ENCODE results near the gene GPR89A. TPM values are rescaled to one million over a fixed set of nuclear protein-coding genes. Genes with fewer than 3 reads are reported as not detected.
"Not testable (repeated sequence)": the region's sequence is repeated elsewhere in the genome, so short reads cannot be mapped to it uniquely, and the experiment has no call there.

GPR89A gene
- total RNA-seq, 1 experiment from 2014 or later, result 44.9 TPM

DNA sequence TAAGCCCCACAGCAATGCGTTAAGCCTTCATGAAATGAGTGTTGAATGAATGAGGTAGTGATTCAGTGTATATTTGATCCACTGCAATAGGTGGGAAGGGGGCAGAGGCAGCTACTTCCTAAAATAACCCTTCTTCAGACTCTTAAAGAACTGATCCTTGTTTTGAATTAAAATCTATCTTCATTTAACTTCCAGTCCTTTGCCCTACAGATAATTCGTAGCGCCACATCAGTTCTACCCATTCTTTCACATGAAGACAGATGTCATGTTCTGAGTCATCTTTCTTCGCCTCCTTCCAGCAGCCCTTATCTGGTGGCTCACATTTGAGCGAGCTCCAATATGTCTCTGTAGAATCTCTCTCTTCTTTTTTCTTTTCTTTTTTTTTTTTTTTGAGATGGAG, 948 bp upstream of the GPR89A start:
- not testable (repeated sequence) for H3K4me3 ChIP-seq (ENCODE audit: low read length); DNase-seq; H3K27ac ChIP-seq (ENCODE audit: low read length); H3K27me3 ChIP-seq (ENCODE audit: low read length); H3K4me2 ChIP-seq (ENCODE audit: low read depth, low read length, poor library complexity, severe bottlenecking); H3K36me3 ChIP-seq (ENCODE audit: insufficient read depth, low read length); H3K9me3 ChIP-seq (ENCODE audit: low read length); H2AFZ ChIP-seq (ENCODE audit: low read length); H4K20me1 ChIP-seq (ENCODE audit: insufficient read depth, low read depth, low read length); H3K9ac ChIP-seq (ENCODE audit: low read length); H3K9me2 ChIP-seq (replicated peaks; ENCODE audit: insufficient read depth, low read length)
- Histone ChIP-seq H3K4me1 (ENCODE audit: low read length) (peaks cover 14% of the 10 kb centered on the region), H3K79me2 (ENCODE audit: low read length) (peaks cover 35% of the 10 kb centered on the region)

DNA sequence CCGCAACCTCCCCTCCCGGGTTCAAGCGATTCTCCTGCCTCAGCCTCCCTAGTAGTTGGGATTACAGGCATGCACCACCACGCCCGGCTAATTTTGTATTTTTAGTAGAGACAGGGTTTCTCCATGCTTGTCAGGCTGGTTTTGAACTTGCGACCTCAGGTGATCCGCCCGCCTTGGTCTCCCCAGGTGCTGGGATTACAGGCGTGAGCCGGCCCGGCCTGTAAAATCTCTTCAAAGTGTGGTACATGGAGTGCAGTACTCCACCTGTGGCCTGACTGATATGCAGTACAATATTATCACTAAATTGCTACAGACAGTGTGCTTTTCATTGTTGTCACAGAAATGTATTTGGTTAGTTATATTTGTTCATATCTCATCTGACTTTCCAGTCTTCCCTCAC, 499 bp upstream of the GPR89A start:
- H3K27ac ChIP-seq (ENCODE audit: low read length); DNase-seq; H2AFZ ChIP-seq (ENCODE audit: low read length); H3K27me3 ChIP-seq (ENCODE audit: low read length); H3K4me3 ChIP-seq (ENCODE audit: low read length); H3K4me2 ChIP-seq (ENCODE audit: low read depth, low read length, poor library complexity, severe bottlenecking); H3K9me2 ChIP-seq (replicated peaks; ENCODE audit: insufficient read depth, low read length); H3K9ac ChIP-seq (ENCODE audit: low read length); H4K20me1 ChIP-seq (ENCODE audit: insufficient read depth, low read depth, low read length); H3K9me3 ChIP-seq (ENCODE audit: low read length); H3K36me3 ChIP-seq (ENCODE audit: insufficient read depth, low read length): not testable (repeated sequence)
- peaks cover 39% of the 10 kb centered on the region for H3K79me2 ChIP-seq (ENCODE audit: low read length)
- H3K4me1 ChIP-seq (ENCODE audit: low read length), result peaks cover 14% of the 10 kb centered on the region

DNA sequence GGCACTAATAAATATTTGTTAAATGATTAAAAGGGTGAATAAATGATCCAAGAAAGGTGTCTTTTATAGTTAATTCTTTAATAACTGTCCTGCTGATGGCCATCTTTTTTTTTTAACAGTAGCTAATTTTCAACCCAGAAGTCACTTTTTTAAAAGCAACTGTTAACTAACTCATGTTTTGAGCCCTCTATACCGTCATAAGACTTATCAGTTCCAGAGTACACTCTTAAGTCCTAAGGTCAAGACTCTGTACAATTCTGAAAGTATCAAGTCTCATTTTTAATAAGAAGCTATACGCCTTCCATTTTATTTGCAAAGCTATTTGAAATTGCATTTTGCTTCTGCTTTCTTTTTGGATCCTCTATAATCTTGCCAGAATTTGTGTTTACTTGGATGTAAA, 3.0 kb downstream of the GPR89A start:
- H3K27ac ChIP-seq (ENCODE audit: low read length); H3K9me3 ChIP-seq (ENCODE audit: low read length); H3K9ac ChIP-seq (ENCODE audit: low read length); H4K20me1 ChIP-seq (ENCODE audit: insufficient read depth, low read depth, low read length); H3K4me3 ChIP-seq (ENCODE audit: low read length); H3K27me3 ChIP-seq (ENCODE audit: low read length); DNase-seq; H3K36me3 ChIP-seq (ENCODE audit: insufficient read depth, low read length); H2AFZ ChIP-seq (ENCODE audit: low read length); H3K9me2 ChIP-seq (replicated peaks; ENCODE audit: insufficient read depth, low read length); H3K4me2 ChIP-seq (ENCODE audit: low read depth, low read length, poor library complexity, severe bottlenecking): not testable (repeated sequence)
- H3K4me1 ChIP-seq (ENCODE audit: low read length), result peaks cover 14% of the 10 kb centered on the region
- H3K79me2 ChIP-seq (ENCODE audit: low read length), result peaks cover 42% of the 10 kb centered on the region

DNA sequence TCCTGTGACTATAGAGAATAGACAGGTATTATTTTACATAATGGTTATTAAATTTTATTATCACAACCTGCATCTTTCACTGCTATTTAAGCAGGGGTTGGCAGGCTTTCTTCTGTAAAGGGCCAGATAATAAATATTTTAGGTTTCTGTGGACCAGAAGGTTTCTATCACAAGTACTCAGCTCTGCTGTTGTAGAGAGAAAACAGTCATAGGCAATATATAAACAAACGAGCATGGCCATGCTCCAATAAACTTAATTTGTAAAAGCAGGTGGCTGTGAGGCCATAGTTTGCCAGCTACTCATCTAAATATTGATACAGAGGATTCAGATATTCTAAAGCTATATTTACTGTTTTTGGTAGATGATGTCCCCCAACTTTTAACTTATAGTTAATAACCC, 12.3 kb downstream of the GPR89A start:
- H3K27me3 ChIP-seq (ENCODE audit: low read length); H3K9ac ChIP-seq (ENCODE audit: low read length); H3K9me3 ChIP-seq (ENCODE audit: low read length); H3K4me1 ChIP-seq (ENCODE audit: low read length); H2AFZ ChIP-seq (ENCODE audit: low read length); H3K27ac ChIP-seq (ENCODE audit: low read length); H3K4me3 ChIP-seq (ENCODE audit: low read length); H3K4me2 ChIP-seq (ENCODE audit: low read depth, low read length, poor library complexity, severe bottlenecking); H3K9me2 ChIP-seq (replicated peaks; ENCODE audit: insufficient read depth, low read length); H4K20me1 ChIP-seq (ENCODE audit: insufficient read depth, low read depth, low read length); H3K79me2 ChIP-seq (ENCODE audit: low read length); H3K36me3 ChIP-seq (ENCODE audit: insufficient read depth, low read length); DNase-seq: not testable (repeated sequence)

DNA sequence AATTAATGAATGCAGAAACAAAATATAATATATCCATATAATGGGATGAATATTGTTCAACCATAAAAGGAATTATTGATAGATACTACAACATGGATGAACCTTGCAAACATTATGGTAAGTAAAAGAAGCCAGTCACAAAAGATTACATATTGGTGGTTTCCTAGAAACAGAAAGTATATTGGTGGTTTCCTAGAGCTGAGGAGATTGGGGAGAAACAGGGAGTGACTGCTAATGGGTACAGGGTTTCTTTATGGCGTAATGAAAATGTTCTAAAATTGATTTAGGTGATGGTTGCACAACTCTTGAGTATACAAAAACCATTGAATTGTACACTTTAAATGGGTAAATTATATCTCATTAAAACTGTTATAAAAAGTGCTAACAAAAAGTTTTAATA, 14.4 kb downstream of the GPR89A start:
- H3K79me2 ChIP-seq (ENCODE audit: low read length); H3K4me2 ChIP-seq (ENCODE audit: low read depth, low read length, poor library complexity, severe bottlenecking); H3K9ac ChIP-seq (ENCODE audit: low read length); H3K9me2 ChIP-seq (replicated peaks; ENCODE audit: insufficient read depth, low read length); H3K27me3 ChIP-seq (ENCODE audit: low read length); H3K4me3 ChIP-seq (ENCODE audit: low read length); H3K9me3 ChIP-seq (ENCODE audit: low read length); H3K27ac ChIP-seq (ENCODE audit: low read length); H3K4me1 ChIP-seq (ENCODE audit: low read length); H2AFZ ChIP-seq (ENCODE audit: low read length); H4K20me1 ChIP-seq (ENCODE audit: insufficient read depth, low read depth, low read length); H3K36me3 ChIP-seq (ENCODE audit: insufficient read depth, low read length); DNase-seq: not testable (repeated sequence)

DNA sequence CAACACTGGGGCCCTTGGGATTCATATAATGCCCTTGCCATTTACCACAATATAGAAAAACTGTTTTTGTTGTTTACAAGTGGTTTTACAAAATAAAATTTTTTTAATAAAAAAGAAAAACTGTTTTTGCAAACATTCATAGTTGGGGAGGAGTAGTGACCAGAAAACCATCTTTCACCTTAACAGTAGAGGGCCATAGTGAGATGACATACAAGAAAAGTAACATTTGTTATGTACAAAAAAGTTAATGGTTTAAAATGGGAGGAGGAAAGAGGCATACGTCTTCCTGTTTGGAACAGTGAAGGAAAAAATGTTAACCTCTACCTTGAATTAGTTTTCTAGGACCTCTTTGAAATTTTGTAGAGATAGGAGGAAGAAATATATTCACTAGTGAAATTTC, 28.4 kb downstream of the GPR89A start:
- not testable (repeated sequence) for H3K9me2 ChIP-seq (replicated peaks; ENCODE audit: insufficient read depth, low read length); H3K36me3 ChIP-seq (ENCODE audit: insufficient read depth, low read length); H3K4me1 ChIP-seq (ENCODE audit: low read length)

DNA sequence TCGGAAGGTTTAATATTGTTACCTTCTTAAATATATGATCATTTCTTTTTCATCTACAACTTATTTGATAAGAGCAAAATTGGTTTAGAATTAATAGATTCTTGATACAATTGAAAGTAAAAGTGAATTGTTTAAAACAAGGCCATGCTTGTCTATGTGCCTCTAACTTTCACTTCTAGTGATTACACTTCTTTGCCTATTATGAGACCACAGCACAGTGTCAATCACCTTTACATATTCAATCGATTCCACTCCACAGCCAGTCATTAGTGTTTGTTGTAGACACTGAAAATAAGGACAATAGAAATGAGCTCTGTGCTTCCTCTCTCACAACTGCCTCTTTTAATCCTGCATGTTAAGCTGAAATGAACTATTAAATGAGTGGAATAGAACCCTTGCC, 34.1 kb downstream of the GPR89A start:
- H3K4me1 ChIP-seq (ENCODE audit: low read length); H3K4me3 ChIP-seq (ENCODE audit: low read length); H3K9ac ChIP-seq (ENCODE audit: low read length); H3K9me3 ChIP-seq (ENCODE audit: low read length); H3K27ac ChIP-seq (ENCODE audit: low read length); H3K9me2 ChIP-seq (replicated peaks; ENCODE audit: insufficient read depth, low read length); H3K27me3 ChIP-seq (ENCODE audit: low read length); H3K4me2 ChIP-seq (ENCODE audit: low read depth, low read length, poor library complexity, severe bottlenecking); DNase-seq; H3K36me3 ChIP-seq (ENCODE audit: insufficient read depth, low read length); H4K20me1 ChIP-seq (ENCODE audit: insufficient read depth, low read depth, low read length); H3K79me2 ChIP-seq (ENCODE audit: low read length); H2AFZ ChIP-seq (ENCODE audit: low read length): not testable (repeated sequence)

More for the DNA sequence above, 28.4 kb downstream of the GPR89A start:
- H3K27ac ChIP-seq (ENCODE audit: low read length); H4K20me1 ChIP-seq (ENCODE audit: insufficient read depth, low read depth, low read length); H3K4me2 ChIP-seq (ENCODE audit: low read depth, low read length, poor library complexity, severe bottlenecking); H2AFZ ChIP-seq (ENCODE audit: low read length); H3K79me2 ChIP-seq (ENCODE audit: low read length); H3K4me3 ChIP-seq (ENCODE audit: low read length); DNase-seq; H3K9me3 ChIP-seq (ENCODE audit: low read length); H3K27me3 ChIP-seq (ENCODE audit: low read length); H3K9ac ChIP-seq (ENCODE audit: low read length): not testable (repeated sequence)

DNA sequence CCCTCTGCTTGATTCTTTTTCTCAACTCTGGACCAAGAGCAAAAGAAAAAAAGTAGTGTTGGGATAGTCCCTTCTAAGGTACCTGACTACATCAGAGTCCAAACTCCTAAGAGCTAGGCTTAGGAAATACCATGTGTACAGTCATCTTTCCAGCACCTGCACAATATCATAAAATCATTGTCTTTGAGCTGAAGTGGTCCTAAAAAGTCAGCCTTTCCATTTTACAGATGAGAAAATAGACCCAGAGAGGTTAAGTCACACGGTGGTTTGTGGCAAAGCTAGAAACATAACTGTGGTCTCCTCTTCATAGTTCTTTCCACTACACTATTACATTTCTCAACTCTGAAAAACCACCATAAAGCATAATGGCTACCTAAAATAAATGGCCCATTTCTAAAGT, 36.2 kb downstream of the GPR89A start:
- H3K36me3 ChIP-seq (ENCODE audit: insufficient read depth, low read length); H3K4me2 ChIP-seq (ENCODE audit: low read depth, low read length, poor library complexity, severe bottlenecking); H3K27me3 ChIP-seq (ENCODE audit: low read length); H2AFZ ChIP-seq (ENCODE audit: low read length); H3K9ac ChIP-seq (ENCODE audit: low read length); H4K20me1 ChIP-seq (ENCODE audit: insufficient read depth, low read depth, low read length); H3K79me2 ChIP-seq (ENCODE audit: low read length); H3K9me2 ChIP-seq (replicated peaks; ENCODE audit: insufficient read depth, low read length); H3K4me3 ChIP-seq (ENCODE audit: low read length); H3K4me1 ChIP-seq (ENCODE audit: low read length); DNase-seq; H3K9me3 ChIP-seq (ENCODE audit: low read length); H3K27ac ChIP-seq (ENCODE audit: low read length): not testable (repeated sequence)

DNA sequence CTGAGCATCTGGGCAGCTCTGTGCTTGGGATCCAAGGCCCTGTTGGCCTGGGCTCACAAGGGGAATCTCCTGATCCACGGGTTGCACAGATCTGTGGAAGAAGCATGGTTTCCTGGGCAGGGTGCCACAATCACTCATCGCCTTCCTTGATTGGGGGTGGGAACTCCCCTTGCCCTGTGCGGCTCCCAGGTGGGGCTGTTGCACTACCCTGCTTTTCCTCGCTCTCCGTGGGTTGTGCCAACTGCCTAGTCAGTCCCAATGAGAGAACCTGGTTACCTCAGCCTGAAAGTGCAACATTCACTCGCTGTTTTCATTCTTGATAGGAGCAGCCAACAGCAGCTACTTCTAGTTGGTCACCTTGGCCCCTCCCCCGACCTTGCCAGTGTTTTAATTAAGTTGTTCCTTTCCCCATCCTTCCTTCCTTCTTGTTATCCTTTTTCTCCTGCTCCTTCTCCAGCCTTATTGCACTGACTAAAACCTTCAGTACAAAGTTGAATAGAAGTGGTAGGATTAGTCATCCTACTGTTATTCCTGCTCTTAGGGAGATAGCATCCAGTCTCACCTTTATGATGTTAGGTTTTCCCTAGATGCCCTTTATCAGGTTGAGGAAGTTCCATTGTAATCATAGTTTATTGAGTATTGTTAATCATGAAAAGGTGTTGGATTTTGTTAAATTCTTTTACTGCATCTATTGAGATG, 48.6 kb downstream of the GPR89A start:
- not testable (repeated sequence) for DNase-seq; H3K4me2 ChIP-seq (ENCODE audit: low read depth, low read length, poor library complexity, severe bottlenecking); H3K4me1 ChIP-seq (ENCODE audit: low read length); H3K9ac ChIP-seq (ENCODE audit: low read length); H3K9me3 ChIP-seq (ENCODE audit: low read length); H2AFZ ChIP-seq (ENCODE audit: low read length); H3K27ac ChIP-seq (ENCODE audit: low read length); H3K36me3 ChIP-seq (ENCODE audit: insufficient read depth, low read length); H3K79me2 ChIP-seq (ENCODE audit: low read length); H3K9me2 ChIP-seq (replicated peaks; ENCODE audit: insufficient read depth, low read length); H3K4me3 ChIP-seq (ENCODE audit: low read length); H3K27me3 ChIP-seq (ENCODE audit: low read length); H4K20me1 ChIP-seq (ENCODE audit: insufficient read depth, low read depth, low read length)
